GM23338 (cell line): ENCODE measurements around the gene POLR2B. TPM values are rescaled to one million over a fixed set of nuclear protein-coding genes. Genes with fewer than 3 reads are reported as not detected.

Experiments
- ATAC-seq: fragments of 200-7000 bp; cut with Tn5 transposase; 3 replicates; pipeline ENCODE4 v1.9.1; 2020
- DNase-seq: peaks from one replicate; pipeline ENCODE4 v3.0.0-alpha.2; 2015; ENCODE audit warnings: low spot score
- H2AFZ ChIP-seq: fragments of 200-600 bp; sonication (generic); 2 replicates; pipeline ENCODE4 v1.8.0; 2016; ENCODE audit warnings: antibody characterized with exemption, mild to moderate bottlenecking, moderate library complexity
- H3F3A ChIP-seq: fragments of 200-600 bp; sonication (generic); replicated peaks from 2 replicates; pipeline ENCODE4 v1.8.0; 2017; ENCODE audit warnings: antibody characterized with exemption, mixed run types, low read depth
- H3K27ac ChIP-seq: fragments of 200-600 bp; sonication (generic); 2 replicates; pipeline ENCODE4 v1.6.1; 2016; ENCODE audit warnings: low read depth
- H3K27me3 ChIP-seq: fragments of 200-600 bp; sonication (generic); 2 replicates; pipeline ENCODE4 v1.8.0; 2016; ENCODE audit warnings: mild to moderate bottlenecking, mixed run types, moderate library complexity; ENCODE audit not compliant: insufficient read depth
- H3K36me3 ChIP-seq: fragments of 200-600 bp; sonication (generic); 2 replicates; pipeline ENCODE4 v1.8.0; 2016; ENCODE audit warnings: mild to moderate bottlenecking; ENCODE audit not compliant: insufficient read depth
- H3K4me1 ChIP-seq: fragments of 200-600 bp; sonication (generic); 2 replicates; pipeline ENCODE4 v1.8.0; 2016; ENCODE audit warnings: mild to moderate bottlenecking, moderate library complexity; ENCODE audit not compliant: insufficient read depth
- H3K4me2 ChIP-seq: fragments of 200-600 bp; sonication (generic); 2 replicates; pipeline ENCODE4 v1.7.1; 2017; ENCODE audit warnings: mixed run types
- H3K4me3 ChIP-seq: fragments of 200-600 bp; sonication (generic); 2 replicates; pipeline ENCODE4 v1.6.1; 2016; ENCODE audit warnings: mixed run types
- H3K79me2 ChIP-seq: fragments of 200-600 bp; sonication (generic); replicated peaks from 2 replicates; pipeline ENCODE4 v1.8.0; 2017; ENCODE audit warnings: mild to moderate bottlenecking; ENCODE audit not compliant: insufficient read depth
- H3K9me2 ChIP-seq: fragments of 200-600 bp; sonication (generic); 2 replicates; pipeline ENCODE4 v1.8.0; 2017; ENCODE audit not compliant: insufficient read depth
- H4K20me1 ChIP-seq: fragments of 200-600 bp; sonication (generic); replicated peaks from 2 replicates; pipeline ENCODE4 v1.8.0; 2017; ENCODE audit warnings: mild to moderate bottlenecking; ENCODE audit not compliant: insufficient read depth
- H3K27ac Mint-ChIP-seq: 2 replicates; pipeline ENCODE4 v1.8.0; 2020; ENCODE audit warnings: inconsistent platforms, mild to moderate bottlenecking, moderate library complexity, mixed read lengths
- H3K27me3 Mint-ChIP-seq: 3 replicates; pipeline ENCODE4 v1.8.0; 2022; ENCODE audit warnings: low read depth, mild to moderate bottlenecking, moderate library complexity, mixed read lengths, inconsistent platforms; ENCODE audit not compliant: insufficient read depth, poor library complexity
- H3K36me3 Mint-ChIP-seq: 3 replicates; pipeline ENCODE4 v1.8.0; 2021; ENCODE audit warnings: low read depth, mild to moderate bottlenecking, inconsistent platforms, moderate library complexity, mixed read lengths
- H3K4me1 Mint-ChIP-seq: 3 replicates; pipeline ENCODE4 v1.8.0; 2020; ENCODE audit warnings: mild to moderate bottlenecking, inconsistent platforms, mixed read lengths
- H3K4me3 Mint-ChIP-seq: 3 replicates; pipeline ENCODE4 v1.8.0; 2021; ENCODE audit warnings: moderate library complexity, mild to moderate bottlenecking, inconsistent platforms, mixed read lengths
- H3K9me3 Mint-ChIP-seq: 3 replicates; pipeline ENCODE4 v1.8.0; 2020; ENCODE audit warnings: moderate library complexity, mild to moderate bottlenecking, inconsistent platforms, mixed read lengths
- CREB1 ChIP-seq: fragments of 250-450 bp; sonication (Bioruptor Pico); IDR thresholded peaks from 2 replicates; pipeline ENCODE4 v1.5.0; 2020; ENCODE audit warnings: low read depth, mild to moderate bottlenecking, moderate library complexity
- CTCF ChIP-seq, 2 experiments: fragments of 200-600 bp in 1 of 2; sonication (generic) in 1 of 2; conservative IDR thresholded peaks; 2 replicates each; pipeline versions ENCODE4 v1.5.1 to v1.6.1; 2016 to 2017; ENCODE audit warnings: antibody characterized with exemption in 2 of 2, low read depth in 2 of 2, mild to moderate bottlenecking in 2 of 2, moderate library complexity in 1 of 2
- ETS1 ChIP-seq: IDR thresholded peaks from 2 replicates; pipeline ENCODE4 v1.6.1; 2016; ENCODE audit warnings: antibody characterized with exemption
- EZH2 ChIP-seq: fragments of 200-600 bp; sonication (generic); IDR thresholded peaks from one replicate; pipeline ENCODE4 v1.8.0; 2017; ENCODE audit warnings: antibody characterized with exemption, mild to moderate bottlenecking, low read depth; ENCODE audit not compliant: unreplicated experiment
- EZH2phosphoT487 ChIP-seq: fragments of 200-600 bp; sonication (generic); IDR thresholded peaks from one replicate; pipeline ENCODE4 v1.8.1; 2018; ENCODE audit warnings: antibody characterized with exemption; ENCODE audit not compliant: unreplicated experiment
- JUNB ChIP-seq: IDR thresholded peaks from one replicate; pipeline ENCODE4 v1.6.1; 2016; ENCODE audit warnings: antibody characterized with exemption; ENCODE audit not compliant: unreplicated experiment
- NANOG ChIP-seq: IDR thresholded peaks from 2 replicates; pipeline ENCODE4 v1.6.1; 2016; ENCODE audit warnings: antibody characterized with exemption, borderline replicate concordance
- POLR2AphosphoS5 ChIP-seq: IDR thresholded peaks from 2 replicates; pipeline ENCODE4 v1.6.1; 2016; ENCODE audit warnings: antibody characterized with exemption, low read depth
- REST ChIP-seq: IDR thresholded peaks from one replicate; pipeline ENCODE4 v1.6.1; 2018; ENCODE audit warnings: antibody characterized with exemption; ENCODE audit not compliant: unreplicated experiment
- STAT1 ChIP-seq: IDR thresholded peaks from one replicate; pipeline ENCODE4 v1.6.1; 2016; ENCODE audit warnings: antibody characterized with exemption; ENCODE audit not compliant: unreplicated experiment
- ZNF114 ChIP-seq: fragments of 250-450 bp; sonication (Bioruptor Pico); IDR thresholded peaks from 2 replicates; pipeline ENCODE4 v1.5.0; 2020; ENCODE audit warnings: mild to moderate bottlenecking, moderate library complexity
- ZNF331 ChIP-seq: fragments of 250-450 bp; sonication (Bioruptor Pico); IDR thresholded peaks from 2 replicates; pipeline ENCODE4 v1.5.0; 2020; ENCODE audit warnings: low read depth, mild to moderate bottlenecking, moderate library complexity
- polyA plus RNA-seq: library from polyadenylated mRNA; unstranded; fragments of >200 nt; fragmentation: Nextera tagmentation; extraction: Ambion mirVana; gene quantifications from 2 replicates; pipeline ENCODE4 v1.2.1, GENCODE V29; 2016
- total RNA-seq: library from RNA; depleted of rRNA; stranded (reverse); fragments of >200 nt; shearing (Covaris generic); gene quantifications from 2 replicates; pipeline ENCODE4 v1.2.3, GENCODE V29; 2014

Gene POLR2B
- total and polyA plus RNA-seq, 2 experiments from 2014 or later = 56.5 to 165 TPM

- Mint-ChIP-seq H3K36me3 (no peaks in the 10 kb centered on the region), H3K27ac (no peak overlapping the region)
- H3K79me2 ChIP-seq = no peaks in the 10 kb centered on the region
These were observed 98.0 kb downstream of the POLR2B start for GRCh38 chr4:57076646-57077045.

More at GRCh38 chr4:57076646-57077045, 98.0 kb downstream of the POLR2B start:
- ATAC-seq = no peak
- peaks cover 19% of the 10 kb centered on the region for H3K4me1 ChIP-seq
- H3K27me3 ChIP-seq = no peaks in the 10 kb centered on the region
- peaks cover 23% of the 10 kb centered on the region for H3K4me1 Mint-ChIP-seq
- peak overlapping the region; percentile 39; the same call in 1 of the 2 replicates for H2AFZ ChIP-seq
- H3K4me3 Mint-ChIP-seq = no peak overlapping the region
- no peak overlapping the region for H3K27ac ChIP-seq
- no peak overlapping the region for H3K4me3 ChIP-seq
- no peak for DNase-seq
- no peak for TF ChIP-seq ETS1
- TF ChIP-seq POLR2AphosphoS5 = no peak
- TF ChIP-seq ZNF331 (CRISPR knock-in tag) = no peak
- TF ChIP-seq EZH2phosphoT487 = no peak
- no peak for TF ChIP-seq CREB1
- no peak for TF ChIP-seq EZH2
- no peak for TF ChIP-seq ZNF114 (CRISPR knock-in tag)
- no peak for TF ChIP-seq NANOG
- TF ChIP-seq CTCF (conservative IDR thresholded peaks at IDR 0.05; ENCODE audit: low read depth in 2 of 2) = no peak
- TF ChIP-seq REST = no peak
- TF ChIP-seq JUNB = no peak
- no peak for TF ChIP-seq STAT1
- no peaks in the 10 kb centered on the region for H3F3A ChIP-seq
- no peaks in the 10 kb centered on the region for H4K20me1 ChIP-seq
- H3K4me2 ChIP-seq = no peak overlapping the region
- H3K27me3 Mint-ChIP-seq = peaks cover 4% of the 10 kb centered on the region
- H3K9me3 Mint-ChIP-seq = no peaks in the 10 kb centered on the region
- no peaks in the 10 kb centered on the region for H3K36me3 ChIP-seq
- H3K9me2 ChIP-seq = peaks cover 9% of the 10 kb centered on the region; the same call in 1 of the 2 replicates
